Gastrocnemius medialis (tissue), 4 donors: Measurements from ENCODE around the gene PXN. TPM values are rescaled to one million over a fixed set of nuclear protein-coding genes. Genes with fewer than 3 reads are reported as not detected.
"Not testable (repeated sequence)": the region's sequence is repeated elsewhere in the genome, so short reads cannot be mapped to it uniquely, and the experiment has no call there.

Source experiments
- ATAC-seq, 2 donors: fragments of 150-250 bp; one replicate each; pipeline ENCODE4 v1.9.1; 2016
- DNase-seq, 2 donors: peaks; one replicate each; pipeline ENCODE4 v3.0.0-alpha.2; 2019
- H3K27ac ChIP-seq, 4 donors: fragments of 200-600 bp; sonication (generic); 1 replicate in 1 of 4; 2 replicates in 3 of 4; pipeline ENCODE4 v1.5.1; 2016 to 2018; ENCODE audit warnings: mild to moderate bottlenecking in 2 of 4, moderate library complexity in 1 of 4
- H3K27me3 ChIP-seq, 3 donors: fragments of 200-600 bp; sonication (generic) in 2 of 3; 1 replicate in 1 of 3; 2 replicates in 2 of 3; pipeline versions ENCODE4 v1.5.1 to v1.6.0; 2016 to 2019; ENCODE audit warnings: mild to moderate bottlenecking in 1 of 3, moderate library complexity in 1 of 3
- H3K36me3 ChIP-seq, 2 donors: fragments of 200-600 bp; sonication (generic) in 1 of 2; one replicate each; pipeline ENCODE4 v1.5.1; 2017 to 2018
- H3K4me1 ChIP-seq, 2 donors: fragments of 200-600 bp; sonication (generic) in 1 of 2; one replicate each; pipeline ENCODE4 v1.5.1; 2016 to 2017; ENCODE audit warnings: mild to moderate bottlenecking in 2 of 2
- H3K4me3 ChIP-seq, 4 donors: fragments of 200-600 bp; sonication (generic) in 3 of 4; 1 replicate in 1 of 4; 2 replicates in 3 of 4; pipeline ENCODE4 v1.5.1; 2016 to 2019; ENCODE audit warnings: mild to moderate bottlenecking in 2 of 4
- H3K9me3 ChIP-seq, 3 donors: fragments of 200-600 bp; sonication (generic) in 2 of 3; 1 replicate in 1 of 3; 2 replicates in 2 of 3; pipeline ENCODE4 v1.5.1; 2016 to 2019
- CTCF ChIP-seq, 5 experiments: fragments of 450-650 bp in 3 of 5; fragments of 200-600 bp in 2 of 5; sonication (generic) in 2 of 5; IDR thresholded peaks in 4 of 5; conservative IDR thresholded peaks in 1 of 5; 1 replicate in 4 of 5; 2 replicates in 1 of 5; pipeline ENCODE4 v1.5.1; 2016 to 2019; ENCODE audit warnings: antibody characterized with exemption in 5 of 5, mild to moderate bottlenecking in 3 of 5, moderate library complexity in 3 of 5
- POLR2A ChIP-seq, 2 donors: fragments of 450-650 bp; IDR thresholded peaks; one replicate each; pipeline ENCODE4 v1.6.1; 2017; ENCODE audit warnings: antibody characterized with exemption in 2 of 2, mild to moderate bottlenecking in 2 of 2, moderate library complexity in 2 of 2
- in situ Hi-C, 4 donors: fragments of 200-750 bp; cut with MboI; loops; one replicate each; pipeline versions ENCODE4 v1.15.0 to v1.8.0; 2017; ENCODE audit warnings: low sequenced_read_pairs in 4 of 4
- intact Hi-C: fragments of 100-400 bp; cut with DNase I; formaldehyde crosslinking; loops from one replicate; pipeline ENCODE4 v1.15.1; 2023; ENCODE audit warnings: low total_unique reads
- total RNA-seq, 4 donors: library from RNA; depleted of rRNA; stranded (reverse); fragments of >200 nt; gene quantifications; one replicate each; pipeline versions ENCODE4 v1.1.0 to v1.2.3, GENCODE V29; 2016

The PXN gene
- total RNA-seq, 4 donors from 2014 or later: 48.8 to 102 (median 77.9) TPM

GRCh38 chr12:120211243-120211903 lies 54.2 kb downstream of the PXN start:
- Histone ChIP-seq H3K4me1 (no peaks in the 10 kb centered on the region), H3K36me3 (peaks cover 0 to 64% of the 10 kb centered on the region in 2 donors), H3K27me3 (no peaks in the 10 kb centered on the region), H3K4me3 (no peak overlapping the region), H3K9me3 (no peaks in the 10 kb centered on the region), H3K27ac (no peak overlapping the region)
- TF ChIP-seq POLR2A (IDR thresholded peaks at IDR 0.05): no peak
- TF ChIP-seq CTCF (IDR thresholded peaks at IDR 0.05 in 4 of 5, conservative IDR thresholded peaks at IDR 0.05 in 1 of 5): no peak
- in situ Hi-C loops: no loop called here
- intact Hi-C loops: no loop called here
- DNase-seq: no peak
- no peak for ATAC-seq

- in situ Hi-C loops: no loop called here
- DNase-seq: no peak
- intact Hi-C loops: loop anchor here (10.0 kb wide), 1 partner anchor 1835 kb away; the partner anchor contains the start of genes SUDS3 and TAOK3
- Histone ChIP-seq H3K4me1 (no peaks in the 10 kb centered on the region), H3K4me3 (no peak overlapping the region), H3K27me3 (no peaks in the 10 kb centered on the region), H3K27ac (no peak overlapping the region), H3K9me3 (no peaks in the 10 kb centered on the region), H3K36me3 (peaks cover 0 to 52% of the 10 kb centered on the region in 2 donors)
- TF ChIP-seq CTCF (IDR thresholded peaks at IDR 0.05 in 4 of 5, conservative IDR thresholded peaks at IDR 0.05 in 1 of 5) (no peak), POLR2A (IDR thresholded peaks at IDR 0.05) (no peak)
- no peak for ATAC-seq
Measured at GRCh38 chr12:120209851-120210250, 55.7 kb downstream of the PXN start.

- intact Hi-C loops: loop anchor here (10.0 kb wide), 1 partner anchor 1832 kb away; the partner anchor contains the start of genes SUDS3 and TAOK3
- no peak for ATAC-seq
- no peak overlapping the region for H3K27ac ChIP-seq
- in situ Hi-C loops: no loop called here
- TF ChIP-seq CTCF (IDR thresholded peaks at IDR 0.05 in 4 of 5, conservative IDR thresholded peaks at IDR 0.05 in 1 of 5): no peak
- TF ChIP-seq POLR2A (IDR thresholded peaks at IDR 0.05): no peak
- peaks cover 0 to 25% of the 10 kb centered on the region in 2 donors for H3K36me3 ChIP-seq
- H3K9me3 ChIP-seq: no peaks in the 10 kb centered on the region
- DNase-seq: no peak
- no peak overlapping the region for H3K4me3 ChIP-seq
- H3K27me3 ChIP-seq: no peaks in the 10 kb centered on the region
- H3K4me1 ChIP-seq: no peaks in the 10 kb centered on the region
Measured at GRCh38 chr12:120207227-120207626, 58.3 kb downstream of the PXN start.

- H3K36me3 ChIP-seq: peaks cover 0 to 21% of the 10 kb centered on the region in 2 donors
- H3K4me3 ChIP-seq, H3K4me1 ChIP-seq, DNase-seq, H3K27ac ChIP-seq, H3K9me3 ChIP-seq, in situ Hi-C loops, ATAC-seq, H3K27me3 ChIP-seq: not testable (repeated sequence)
- intact Hi-C loops: loop anchor here (10.0 kb wide), 1 partner anchor 1832 kb away; the partner anchor contains the start of genes SUDS3 and TAOK3
Measured at GRCh38 chr12:120206781-120207180, 58.7 kb downstream of the PXN start.

GRCh38 chr12:120206228-120206627 lies 59.3 kb downstream of the PXN start:
- DNase-seq (no peak), ATAC-seq (no peak)
- intact Hi-C loops: loop anchor here (10.0 kb wide), 1 partner anchor 1831 kb away; the partner anchor contains the start of genes SUDS3 and TAOK3
- Histone ChIP-seq H3K4me3 (no peak overlapping the region), H3K36me3 (peaks cover 0 to 15% of the 10 kb centered on the region in 2 donors), H3K27me3 (no peaks in the 10 kb centered on the region), H3K27ac (no peak overlapping the region), H3K4me1 (peaks cover 0 to 3% of the 10 kb centered on the region in 2 donors), H3K9me3 (no peaks in the 10 kb centered on the region)
- TF ChIP-seq POLR2A (IDR thresholded peaks at IDR 0.05) (no peak), CTCF (IDR thresholded peaks at IDR 0.05 in 4 of 5, conservative IDR thresholded peaks at IDR 0.05 in 1 of 5) (no peak)
- in situ Hi-C loops: no loop called here
